H1 (cell line): ENCODE measurements around the gene SND1.

Experiments
- EZH2 ChIP-seq: fragments of 200-600 bp; sonication (generic); IDR thresholded peaks from 2 replicates; pipeline ENCODE4 v1.7.1; 2012; ENCODE audit warnings: low read depth, mild to moderate bottlenecking, moderate library complexity, low read length, inconsistent platforms; ENCODE audit not compliant: severe bottlenecking
- JUN ChIP-seq: IDR thresholded peaks from 2 replicates; pipeline ENCODE4 v1.6.1; 2011; ENCODE audit warnings: low read depth, mild to moderate bottlenecking, improper control_type of control experiment, low read length
- KDM1A ChIP-seq: fragments of 200-600, 300-600 bp; sonication (generic); IDR thresholded peaks from 2 replicates; pipeline ENCODE4 v1.7.1; 2016; ENCODE audit warnings: mild to moderate bottlenecking, low read length, borderline replicate concordance
- PHF8 ChIP-seq: fragments of 200-600 bp; sonication (generic); conservative IDR thresholded peaks from 2 replicates; pipeline ENCODE4 v1.7.1; 2012; ENCODE audit warnings: low read depth, mild to moderate bottlenecking, inconsistent platforms, low read length, moderate library complexity
- RAD21 ChIP-seq, 2 experiments: IDR thresholded peaks in 1 of 2; conservative IDR thresholded peaks in 1 of 2; 2 replicates each; pipeline ENCODE4 v1.6.1; 2011; ENCODE audit warnings: low read depth in 2 of 2, low read length in 2 of 2, improper control_type of control experiment in 1 of 2, inconsistent platforms in 1 of 2, mild to moderate bottlenecking in 1 of 2, moderate library complexity in 1 of 2
- SP1 ChIP-seq: IDR thresholded peaks from 2 replicates; pipeline ENCODE4 v1.6.1; 2011; ENCODE audit warnings: low read depth, low read length
- SP2 ChIP-seq: IDR thresholded peaks from 2 replicates; pipeline ENCODE4 v1.6.1; 2012; ENCODE audit warnings: mild to moderate bottlenecking, low read length, inconsistent platforms
- TAF1 ChIP-seq: IDR thresholded peaks from 2 replicates; pipeline ENCODE4 v1.6.1; 2011; ENCODE audit warnings: mild to moderate bottlenecking, low read depth, low read length
- YY1 ChIP-seq: IDR thresholded peaks from 2 replicates; pipeline ENCODE4 v1.6.1; 2011; ENCODE audit warnings: low read depth, mild to moderate bottlenecking, low read length
- ZNF274 ChIP-seq: IDR thresholded peaks from 2 replicates; pipeline ENCODE4 v1.7.0; 2012; ENCODE audit warnings: low read length, borderline replicate concordance; ENCODE audit errors: extremely low read depth
- TF ChIP-seq, protein P1 (sequence below), 3 experiments: IDR thresholded peaks; 1 replicate in 2 of 3; 2 replicates in 1 of 3; pipeline versions ENCODE4 v1.5.1 to v1.6.1; 2011; ENCODE audit warnings: low read length in 3 of 3, mild to moderate bottlenecking in 3 of 3, inconsistent platforms in 2 of 3, low read depth in 1 of 3, moderate library complexity in 1 of 3; ENCODE audit not compliant: insufficient read depth in 1 of 3; ENCODE audit errors: control extremely low read depth in 1 of 3
- TF ChIP-seq, protein P2 (sequence below): IDR thresholded peaks from 2 replicates; pipeline ENCODE4 v1.6.1; 2012; ENCODE audit warnings: inconsistent platforms

DNA sequence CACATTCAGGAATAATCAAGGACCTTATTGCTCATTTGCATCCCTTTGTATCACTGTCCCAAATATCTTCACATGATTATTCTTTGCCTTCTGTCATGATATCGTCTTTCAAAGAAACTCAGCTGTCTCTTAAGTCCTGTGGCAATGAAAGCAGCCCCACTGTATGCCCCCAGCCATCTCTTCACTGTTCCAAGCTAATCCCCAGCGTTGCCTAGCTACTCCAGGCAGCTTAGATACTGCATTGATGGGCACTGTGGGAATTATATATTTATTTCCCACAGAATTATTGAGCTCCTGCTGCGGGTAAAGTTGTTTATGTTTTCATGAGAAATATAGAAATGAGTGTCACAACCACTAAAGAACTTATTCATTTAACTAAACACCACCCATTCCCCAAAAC is 38.8 kb downstream of the SND1 start:
- TF ChIP-seq EZH2 = no peak
- no peak for TF ChIP-seq TAF1
- TF ChIP-seq RAD21 (IDR thresholded peaks at IDR 0.05 in 1 of 2, conservative IDR thresholded peaks at IDR 0.05 in 1 of 2; ENCODE audit: low read depth in 2 of 2, low read length in 2 of 2) = no peak
- no peak for TF ChIP-seq KDM1A
- TF ChIP-seq, protein P1, sequence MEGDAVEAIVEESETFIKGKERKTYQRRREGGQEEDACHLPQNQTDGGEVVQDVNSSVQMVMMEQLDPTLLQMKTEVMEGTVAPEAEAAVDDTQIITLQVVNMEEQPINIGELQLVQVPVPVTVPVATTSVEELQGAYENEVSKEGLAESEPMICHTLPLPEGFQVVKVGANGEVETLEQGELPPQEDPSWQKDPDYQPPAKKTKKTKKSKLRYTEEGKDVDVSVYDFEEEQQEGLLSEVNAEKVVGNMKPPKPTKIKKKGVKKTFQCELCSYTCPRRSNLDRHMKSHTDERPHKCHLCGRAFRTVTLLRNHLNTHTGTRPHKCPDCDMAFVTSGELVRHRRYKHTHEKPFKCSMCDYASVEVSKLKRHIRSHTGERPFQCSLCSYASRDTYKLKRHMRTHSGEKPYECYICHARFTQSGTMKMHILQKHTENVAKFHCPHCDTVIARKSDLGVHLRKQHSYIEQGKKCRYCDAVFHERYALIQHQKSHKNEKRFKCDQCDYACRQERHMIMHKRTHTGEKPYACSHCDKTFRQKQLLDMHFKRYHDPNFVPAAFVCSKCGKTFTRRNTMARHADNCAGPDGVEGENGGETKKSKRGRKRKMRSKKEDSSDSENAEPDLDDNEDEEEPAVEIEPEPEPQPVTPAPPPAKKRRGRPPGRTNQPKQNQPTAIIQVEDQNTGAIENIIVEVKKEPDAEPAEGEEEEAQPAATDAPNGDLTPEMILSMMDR (IDR thresholded peaks at IDR 0.05; ENCODE audit: control extremely low read depth in 1 of 3, insufficient read depth in 1 of 3, low read depth in 1 of 3, low read length in 3 of 3) = no peak
- no peak for TF ChIP-seq ZNF274
- TF ChIP-seq SP1 = no peak
- TF ChIP-seq, protein P2, sequence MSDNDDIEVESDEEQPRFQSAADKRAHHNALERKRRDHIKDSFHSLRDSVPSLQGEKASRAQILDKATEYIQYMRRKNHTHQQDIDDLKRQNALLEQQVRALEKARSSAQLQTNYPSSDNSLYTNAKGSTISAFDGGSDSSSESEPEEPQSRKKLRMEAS = no peak
- no peak for TF ChIP-seq SP2
- no peak for TF ChIP-seq JUN
- no peak for TF ChIP-seq PHF8
- TF ChIP-seq YY1 = no peak
